CD4-positive, alpha-beta T cell treated with Interleukin-2 at 100 ng/mL for 4 hours (primary cell): ENCODE measurements around the gene TXN.
"Not testable (repeated sequence)": the region's sequence is repeated elsewhere in the genome, so short reads cannot be mapped to it uniquely, and the experiment has no call there.

Experiments used
- DNase-seq: peaks from one replicate; pipeline ENCODE4 v3.0.0-alpha.2; 2020; ENCODE audit warnings: low spot score

The TXN gene

GRCh38 chr9:110257097-110257841, 962 bp upstream of the TXN start:
- DNase-seq: peak; percentile 7

- peak; percentile 20 for DNase-seq
Measured at GRCh38 chr9:110255463-110256379, 586 bp downstream of the TXN start.

- DNase-seq: peak; percentile 9
Measured at GRCh38 chr9:110255034-110255462, 1.3 kb downstream of the TXN start.

GRCh38 chr9:110254500-110254899, 1.8 kb downstream of the TXN start:
- DNase-seq: no peak

GRCh38 chr9:110252509-110253139, 3.7 kb downstream of the TXN start:
- DNase-seq: no peak

- not testable (repeated sequence) for DNase-seq
Measured at GRCh38 chr9:110251770-110252169, 4.5 kb downstream of the TXN start.

GRCh38 chr9:110251212-110251611, 5.1 kb downstream of the TXN start:
- no peak for DNase-seq

- no peak for DNase-seq
Measured at GRCh38 chr9:110249603-110250002, 6.7 kb downstream of the TXN start.

- no peak for DNase-seq
Measured at GRCh38 chr9:110248361-110248760, 7.9 kb downstream of the TXN start.

- DNase-seq: no peak
Measured at GRCh38 chr9:110246214-110246613, 10.1 kb downstream of the TXN start.

GRCh38 chr9:110244616-110245015, 11.7 kb downstream of the TXN start:
- no peak for DNase-seq

GRCh38 chr9:110241858-110242321, 14.4 kb downstream of the TXN start:
- no peak for DNase-seq

- no peak for DNase-seq
Measured at GRCh38 chr9:110241260-110241857, 14.9 kb downstream of the TXN start.

GRCh38 chr9:110240198-110240597, 16.1 kb downstream of the TXN start:
- no peak for DNase-seq

- no peak for DNase-seq
Measured at GRCh38 chr9:110228321-110228720, 28.0 kb downstream of the TXN start.

GRCh38 chr9:110224583-110224982, 31.7 kb downstream of the TXN start:
- DNase-seq: no peak

GRCh38 chr9:110220809-110221208, 35.5 kb downstream of the TXN start:
- DNase-seq: no peak

GRCh38 chr9:110217656-110218099, 38.6 kb downstream of the TXN start:
- DNase-seq: peak; percentile 45

GRCh38 chr9:110214586-110215355, 41.5 kb downstream of the TXN start:
- DNase-seq: no peak

GRCh38 chr9:110214090-110214489, 42.2 kb downstream of the TXN start:
- no peak for DNase-seq

- DNase-seq: no peak
Measured at GRCh38 chr9:110213413-110214044, 42.8 kb downstream of the TXN start.
